GM12892 (cell line): ENCODE results near the gene FSIP1.

Experiments used
- POLR2A ChIP-seq: IDR thresholded peaks from 2 replicates; pipeline ENCODE4 v1.6.1; 2011; ENCODE audit warnings: low read depth, low read length, control low read depth
- POLR2AphosphoS5 ChIP-seq: IDR thresholded peaks from 2 replicates; pipeline ENCODE4 v1.6.1; 2011; ENCODE audit warnings: low read depth, low read length, control low read depth

- TF ChIP-seq POLR2A (no peak), POLR2AphosphoS5 (no peak)
Measured at GRCh38 chr15:39575180-39575579, 207.5 kb downstream of the FSIP1 start.
